Stimulated activated CD8-positive, alpha-beta memory T cell treated with anti-CD3 and anti-CD28 coated beads, Interleukin-7, amount 100 ng/mL, for 4 hours (primary cell): ENCODE data around the gene EXOSC7.
"Not testable (repeated sequence)": the region's sequence is repeated elsewhere in the genome, so short reads cannot be mapped to it uniquely, and the experiment has no call there.

Experiments
- DNase-seq, 2 donors: peaks; one replicate each; pipeline ENCODE4 v3.0.0-alpha.2; 2020; ENCODE audit warnings: low read depth in 2 of 2

Gene EXOSC7

DNA sequence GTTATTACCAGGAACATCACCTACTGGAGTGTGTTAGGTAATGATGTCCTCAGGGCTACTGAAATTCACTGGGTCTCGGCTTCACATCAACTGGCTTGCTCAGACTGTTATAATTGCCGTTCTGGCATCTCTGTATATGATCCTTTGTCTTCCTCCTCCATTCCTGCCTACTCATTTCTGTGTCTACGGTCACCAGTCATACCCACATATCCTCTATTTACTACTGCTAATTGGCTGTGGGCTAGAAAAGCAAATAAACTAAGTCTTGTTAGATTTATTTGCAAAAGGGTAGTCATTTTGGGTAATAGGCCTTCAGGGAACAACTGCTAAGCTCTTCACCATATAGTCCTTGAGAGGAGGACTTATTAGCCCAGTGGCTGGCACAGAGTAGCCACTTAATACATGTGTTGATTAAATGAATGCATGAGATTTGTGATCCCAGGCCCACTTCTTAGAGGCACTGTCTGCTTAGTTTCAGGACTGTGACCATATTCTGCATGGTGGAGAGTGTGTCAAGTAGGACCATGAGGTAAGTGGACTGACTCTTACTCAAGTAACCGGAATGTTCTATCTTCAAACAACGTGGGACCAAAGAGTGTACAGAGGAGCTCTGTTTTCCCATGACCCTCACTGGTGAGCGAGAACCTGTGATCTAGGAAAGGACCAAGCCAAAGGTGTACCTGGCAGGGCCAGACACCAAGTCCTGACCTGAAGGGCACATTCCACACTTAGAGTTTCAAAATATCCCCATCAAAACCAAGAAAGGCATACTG, 13.2 kb upstream of the EXOSC7 start:
- DNase-seq = no peak

DNA sequence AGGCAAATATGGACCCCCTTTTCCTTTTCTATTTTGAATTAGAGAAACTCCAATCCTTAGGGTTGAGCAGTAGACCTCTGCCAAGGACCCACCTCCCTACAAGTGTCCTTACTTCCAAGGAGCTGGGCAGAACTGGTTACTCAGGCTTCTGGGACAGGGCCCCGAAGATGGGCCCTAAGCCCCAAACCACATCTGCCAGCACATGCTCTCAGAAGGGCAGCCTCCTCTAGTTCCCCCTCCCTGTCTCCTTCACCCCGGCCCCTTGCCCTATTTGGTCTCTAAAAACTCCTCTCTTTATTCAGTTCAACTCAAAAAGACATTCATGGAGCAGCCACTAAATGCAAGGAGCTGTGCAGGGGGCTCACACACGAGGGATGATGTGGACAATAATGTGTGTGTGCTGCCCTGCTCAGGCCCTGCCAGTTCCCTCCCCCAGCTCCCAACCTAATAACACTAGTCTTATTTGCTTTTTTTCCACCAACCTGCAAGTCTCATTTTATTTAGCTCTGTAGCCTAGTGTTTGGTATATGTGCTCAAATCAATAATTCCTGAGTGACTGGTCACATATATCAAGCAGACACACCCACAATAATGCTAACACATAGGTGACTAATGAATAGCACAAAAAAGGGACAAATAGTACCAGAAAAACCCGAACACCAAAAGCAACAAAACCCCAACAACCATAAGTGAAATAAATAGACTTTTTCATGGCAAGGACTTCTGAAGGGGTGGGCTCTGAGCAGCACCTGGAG, 12.3 kb upstream of the EXOSC7 start:
- DNase-seq = no peak

DNA sequence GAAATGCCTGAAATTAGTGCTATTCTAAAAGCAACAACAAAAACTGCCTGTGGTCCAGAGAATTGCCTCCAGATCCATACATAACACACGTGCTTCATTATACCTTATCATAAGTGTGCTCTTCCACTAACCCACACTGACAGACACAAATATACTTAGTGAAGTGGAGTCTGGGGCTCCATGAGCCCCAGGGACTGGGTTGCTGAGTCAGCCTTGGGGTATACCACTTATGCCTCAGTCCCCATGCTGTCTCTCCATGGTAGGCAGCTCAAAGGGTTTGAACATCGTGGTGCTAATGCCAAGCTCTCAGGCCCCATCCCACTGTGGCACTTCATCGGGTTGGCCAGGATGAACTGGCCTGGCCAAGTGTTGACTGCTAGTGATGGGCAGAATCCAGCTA, 10.9 kb upstream of the EXOSC7 start:
- no peak for DNase-seq

DNA sequence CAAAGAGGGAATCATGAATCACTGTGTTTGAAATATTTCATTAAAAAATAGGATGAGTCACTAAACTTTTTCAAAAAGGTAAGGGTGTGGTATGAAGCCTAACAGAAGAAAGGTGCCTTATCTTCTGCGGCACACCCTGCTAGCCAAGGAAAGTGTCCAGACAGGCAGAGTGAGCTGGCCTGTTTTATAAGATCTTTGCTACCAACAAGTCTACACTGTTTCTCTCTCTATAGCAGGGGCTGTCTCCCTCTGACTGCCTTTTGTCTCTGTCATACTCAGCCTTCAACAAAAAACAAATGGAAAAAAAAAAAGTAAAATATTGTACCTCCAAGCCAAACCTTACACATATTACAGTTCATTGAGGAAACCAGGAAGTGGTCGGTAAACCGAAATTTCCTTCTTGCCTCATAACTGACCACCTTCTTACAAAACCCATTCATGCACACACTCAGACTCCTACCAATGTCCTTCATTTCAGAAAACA, 9.2 kb upstream of the EXOSC7 start:
- DNase-seq = no peak

DNA sequence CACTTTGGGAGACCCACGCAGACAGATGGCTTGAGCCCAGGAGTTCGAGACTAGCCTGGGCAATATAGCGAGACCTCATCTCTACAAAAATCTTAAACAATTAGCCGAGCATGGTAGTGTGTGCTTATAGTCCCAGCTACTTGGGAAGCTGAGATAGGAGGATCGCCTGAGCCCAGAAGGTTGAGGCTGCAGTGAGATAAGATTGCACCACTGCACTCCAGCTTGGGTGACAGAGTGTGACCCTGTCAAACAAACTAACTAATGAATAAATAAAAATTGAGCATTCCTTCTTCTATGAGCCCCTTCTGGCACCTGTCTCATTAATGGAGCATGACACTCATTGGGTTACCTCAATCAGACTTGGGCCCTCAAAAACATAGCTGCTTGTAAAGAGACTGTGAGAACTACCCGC, 7.6 kb upstream of the EXOSC7 start:
- no peak for DNase-seq

DNA sequence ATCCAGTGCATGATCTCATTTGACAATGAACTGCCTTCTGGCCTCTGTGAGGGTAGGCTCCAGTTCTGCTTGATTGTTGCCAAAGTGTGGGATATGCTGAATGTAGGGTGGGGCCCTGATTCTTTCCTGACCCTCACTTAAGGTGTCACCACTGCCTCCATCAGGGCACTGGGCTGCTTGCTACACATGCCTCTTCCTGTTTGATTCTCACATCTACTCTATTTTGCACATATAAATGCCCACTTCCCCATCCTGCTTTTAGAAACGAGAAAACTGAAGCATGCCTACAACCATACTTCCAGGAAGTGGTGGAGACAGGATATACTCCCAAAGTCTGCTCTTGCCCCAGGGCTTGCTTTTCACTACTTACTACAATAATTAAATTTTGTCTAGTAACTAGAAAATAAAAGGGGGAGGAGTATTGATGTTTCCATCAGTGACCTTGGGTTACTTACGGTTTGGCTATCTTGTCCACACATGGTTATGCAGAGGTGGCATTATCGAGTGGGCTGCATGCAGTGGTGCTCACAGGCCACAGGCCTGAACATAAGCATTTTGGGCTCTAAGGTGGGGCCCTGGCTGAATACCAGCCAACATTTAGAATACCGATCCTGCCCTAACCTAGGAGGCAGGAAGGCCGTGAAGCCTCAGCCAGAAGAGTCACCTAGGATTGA, 6.8 kb upstream of the EXOSC7 start:
- no peak for DNase-seq

DNA sequence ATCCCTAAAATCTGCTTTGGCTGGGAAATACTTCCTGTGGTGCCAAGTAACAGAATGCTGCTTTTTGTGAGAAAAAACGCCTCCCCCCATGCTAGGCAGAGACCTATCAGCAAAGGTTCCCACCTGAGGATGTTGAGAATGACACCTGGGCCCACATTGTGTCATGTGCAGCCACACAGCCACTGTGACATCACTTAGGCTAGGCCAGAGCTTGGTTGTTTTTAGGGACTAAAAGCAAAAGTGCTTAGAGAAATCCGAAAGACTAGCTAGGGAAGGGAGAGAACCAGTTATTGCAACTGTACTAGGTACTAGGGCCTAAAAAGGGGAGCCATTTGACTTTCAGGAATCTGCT, 6.2 kb upstream of the EXOSC7 start:
- no peak for DNase-seq

DNA sequence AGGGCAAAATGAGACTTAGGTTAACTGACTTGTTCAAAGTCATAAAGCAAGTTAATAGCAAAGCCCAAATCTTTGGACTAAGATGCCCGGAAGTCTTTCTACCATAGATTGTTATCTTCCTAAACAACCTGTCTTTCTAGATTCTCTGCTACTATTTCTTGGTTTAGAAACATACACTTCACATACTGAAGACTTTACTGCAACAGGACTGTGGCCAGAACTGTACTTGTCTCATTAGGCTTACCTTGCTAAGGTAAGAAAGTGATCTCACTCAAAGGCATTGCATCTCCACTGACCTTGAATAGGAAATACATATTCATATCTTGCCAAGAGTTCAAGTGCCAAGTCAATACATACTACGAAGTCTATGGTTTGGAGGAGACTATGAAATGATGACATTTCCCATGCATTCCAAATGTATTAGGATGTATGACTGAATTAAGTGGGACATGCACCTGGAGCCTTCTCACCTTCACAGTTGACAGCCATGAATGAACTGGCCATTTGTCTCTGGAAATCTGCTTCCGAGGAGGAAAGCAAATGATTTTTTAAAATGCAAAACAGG, 5.0 kb upstream of the EXOSC7 start:
- DNase-seq = no peak

DNA sequence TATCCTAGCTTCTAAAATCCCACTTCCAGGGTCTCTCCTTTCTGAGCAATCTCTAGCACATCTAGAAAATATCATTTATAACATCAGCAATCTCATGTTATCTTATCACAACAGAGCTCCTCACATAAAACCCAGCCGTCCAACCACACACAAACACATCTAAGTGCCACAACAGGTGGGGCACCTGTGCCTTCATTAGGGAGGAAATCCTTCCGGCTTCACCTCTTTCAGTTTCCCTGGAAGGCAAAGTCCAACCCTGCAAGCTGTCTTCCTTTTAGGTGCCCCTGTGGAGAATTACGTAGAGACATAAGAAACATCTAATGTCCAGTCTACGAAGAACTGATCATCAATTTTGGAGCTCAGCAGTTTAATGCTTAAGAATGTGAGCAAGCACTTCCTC, 1.6 kb upstream of the EXOSC7 start:
- DNase-seq = no peak

DNA sequence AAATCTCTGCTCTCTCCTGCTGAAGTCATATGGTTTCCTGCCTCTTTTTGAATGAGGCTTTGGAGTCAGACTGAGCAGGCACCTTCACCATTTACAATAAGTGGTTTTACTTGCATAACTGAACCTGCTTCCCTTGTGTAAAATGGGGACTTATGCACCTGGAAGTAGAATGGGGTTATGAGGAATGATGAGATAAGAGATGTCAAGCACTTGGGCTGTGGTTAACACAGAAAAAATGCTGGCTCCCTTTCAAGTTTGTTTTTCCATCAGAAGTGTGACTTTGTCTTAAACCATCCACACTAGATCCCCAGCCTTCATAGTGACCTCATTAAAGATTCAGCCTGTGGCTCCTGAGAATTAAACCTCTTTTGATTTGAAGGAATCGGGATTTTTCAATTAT, 5.2 kb downstream of the EXOSC7 start:
- no peak for DNase-seq

DNA sequence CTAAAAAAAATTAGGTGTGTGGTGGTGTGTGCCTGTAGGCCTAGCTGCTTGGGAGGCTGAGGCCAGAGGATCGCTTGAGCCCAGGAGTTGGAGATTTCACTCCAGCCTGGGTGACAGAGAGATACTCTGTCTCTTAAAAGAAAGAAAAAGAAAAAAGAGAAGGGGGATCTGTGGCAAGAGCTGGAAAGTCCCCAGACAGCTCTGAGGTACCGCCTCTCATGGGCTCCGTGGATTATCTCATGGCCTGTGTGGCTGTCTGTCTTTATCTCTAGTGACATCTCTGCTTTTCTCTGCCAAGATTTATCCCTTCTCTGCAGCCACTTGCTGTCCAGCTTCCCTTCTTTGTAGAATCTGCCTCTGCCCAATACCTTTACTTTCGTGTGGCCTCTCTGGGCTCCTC, 5.7 kb downstream of the EXOSC7 start:
- no peak for DNase-seq

DNA sequence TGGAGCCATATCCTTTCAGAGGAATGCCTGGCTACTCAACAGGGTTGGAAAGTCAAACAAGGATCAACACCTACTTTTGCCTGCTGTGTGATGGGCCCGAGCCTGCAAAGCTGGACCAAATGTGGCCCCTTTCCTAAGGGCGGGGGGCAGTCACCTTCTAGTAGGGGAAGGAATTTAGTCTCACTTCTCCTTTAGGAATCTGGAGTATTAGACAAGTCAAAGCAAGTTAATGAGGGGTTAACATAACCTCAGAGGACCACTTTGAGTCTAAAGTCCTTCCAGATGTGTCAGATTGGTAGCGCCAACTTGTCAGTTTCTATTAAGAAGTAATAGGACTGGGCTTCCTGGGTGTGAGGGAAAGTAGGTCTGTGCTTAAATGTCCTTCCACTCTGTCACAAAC, 6.8 kb downstream of the EXOSC7 start:
- DNase-seq = no peak

DNA sequence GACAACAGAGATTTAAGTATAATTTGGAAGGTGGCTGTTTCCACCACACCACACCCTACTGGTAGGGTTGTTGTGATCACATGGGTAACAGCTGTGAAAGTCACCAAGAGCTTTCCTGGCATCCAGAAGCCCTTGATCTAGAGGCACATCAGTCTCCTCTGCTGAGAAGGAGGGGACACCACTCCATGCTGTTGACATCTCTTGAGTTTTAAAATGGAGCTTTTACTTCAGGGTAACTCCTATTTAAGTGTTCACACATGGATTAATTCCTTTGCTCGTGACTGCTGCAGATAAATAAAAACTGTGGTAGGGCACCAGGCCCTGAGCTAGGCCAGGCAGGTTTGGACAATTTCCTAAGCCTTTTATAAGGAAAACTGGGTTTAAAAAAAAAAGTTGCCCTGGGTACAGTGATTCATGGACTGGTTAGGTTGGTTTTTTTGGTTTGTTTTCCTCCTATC, 7.5 kb downstream of the EXOSC7 start:
- DNase-seq = no peak

DNA sequence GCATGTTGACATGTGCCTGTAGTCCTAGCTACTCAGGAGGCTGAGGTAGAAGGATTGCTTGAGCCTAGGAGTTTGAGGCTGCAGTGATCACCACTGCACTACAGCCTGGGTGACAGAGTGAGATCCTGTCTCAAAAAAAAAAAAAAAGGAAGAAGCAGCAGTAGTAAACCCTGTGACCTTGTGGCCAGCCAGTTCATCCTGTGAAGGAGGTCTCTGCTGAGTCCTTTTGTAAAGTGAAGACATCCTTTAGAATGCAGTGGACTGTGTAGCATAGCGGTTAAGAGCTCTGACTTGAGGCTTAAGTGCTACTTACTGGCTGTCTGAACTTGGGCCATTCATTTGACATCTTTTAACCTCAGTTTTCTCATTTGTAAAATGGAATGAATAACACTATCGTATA, 8.3 kb downstream of the EXOSC7 start:
- DNase-seq = no peak

DNA sequence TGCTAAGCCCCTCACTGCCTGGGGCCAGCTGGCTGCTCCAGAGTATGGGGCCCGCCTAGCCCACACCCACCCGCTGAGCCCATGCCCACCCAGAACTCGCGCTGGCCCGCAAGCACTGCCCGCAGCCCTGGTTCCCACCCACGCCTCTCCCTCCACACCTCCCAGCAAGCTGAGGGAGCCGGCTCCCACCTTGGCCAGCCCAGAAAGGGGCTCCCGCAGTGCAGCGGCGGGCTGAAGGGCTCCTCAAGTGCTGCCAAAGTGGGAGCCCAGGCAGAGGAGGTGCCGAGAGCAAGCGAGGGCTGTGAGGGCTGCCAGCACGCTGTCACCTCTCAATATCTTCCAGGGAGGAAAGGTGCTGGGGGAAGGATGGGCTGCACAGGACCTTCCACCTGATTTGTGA, 10.3 kb downstream of the EXOSC7 start:
- not testable (repeated sequence) for DNase-seq

DNA sequence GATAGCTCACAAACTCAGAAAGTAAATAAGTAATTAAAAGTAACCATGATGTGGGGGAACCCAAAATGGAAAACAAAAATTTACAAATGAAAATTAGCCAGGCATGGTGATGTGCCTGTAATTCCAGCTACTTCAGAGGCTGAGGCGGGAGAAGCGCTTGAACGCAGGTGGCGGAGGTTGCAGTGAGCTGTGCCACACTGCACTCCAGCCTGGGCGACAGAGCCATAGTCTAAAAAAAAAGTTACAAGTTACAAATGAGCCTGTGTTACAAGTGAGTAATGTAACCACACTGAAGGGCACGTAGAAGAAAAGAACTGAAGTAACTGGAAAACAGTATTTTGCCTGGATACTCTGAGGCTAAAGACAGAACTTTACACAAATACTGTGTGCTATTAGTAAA, 11.3 kb downstream of the EXOSC7 start:
- no peak for DNase-seq

DNA sequence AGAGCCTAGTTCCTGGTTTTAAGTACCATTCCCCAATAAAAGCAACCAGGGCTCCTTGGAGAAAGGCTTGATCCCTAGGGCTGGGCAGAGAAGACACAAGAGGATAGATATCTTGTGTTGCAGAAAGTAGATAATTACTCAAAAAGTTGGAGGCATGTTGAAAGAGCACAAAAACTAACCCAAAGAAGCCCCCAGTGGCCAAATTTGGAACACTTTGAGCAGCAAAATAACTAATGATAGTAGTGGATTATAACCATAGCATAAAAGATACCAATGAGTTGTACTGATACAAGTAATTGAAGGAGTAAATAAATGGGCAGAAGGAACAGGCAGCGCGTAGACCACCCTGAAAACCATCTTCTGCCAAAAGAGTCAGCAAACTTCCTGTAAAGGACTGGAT, 12.0 kb downstream of the EXOSC7 start:
- no peak for DNase-seq

DNA sequence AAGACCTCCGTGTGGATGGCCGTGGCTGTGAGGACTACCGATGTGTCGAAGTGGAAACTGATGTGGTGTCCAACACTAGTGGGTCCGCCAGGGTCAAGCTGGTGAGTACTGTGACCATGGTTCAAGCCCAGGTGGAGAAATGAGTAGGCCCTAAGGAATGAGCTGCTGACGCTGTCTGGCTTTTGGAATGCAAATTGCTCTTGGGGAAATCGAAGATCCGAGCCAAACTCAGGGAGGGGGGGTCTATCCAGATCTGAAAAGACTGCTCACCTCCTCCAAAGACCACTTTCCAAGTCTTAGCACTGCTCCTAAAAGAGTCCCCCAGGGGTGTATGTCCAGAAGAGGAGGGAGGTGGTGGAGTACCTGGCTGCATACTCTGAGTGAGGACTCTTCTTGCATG, 13.1 kb downstream of the EXOSC7 start:
- no peak for DNase-seq

DNA sequence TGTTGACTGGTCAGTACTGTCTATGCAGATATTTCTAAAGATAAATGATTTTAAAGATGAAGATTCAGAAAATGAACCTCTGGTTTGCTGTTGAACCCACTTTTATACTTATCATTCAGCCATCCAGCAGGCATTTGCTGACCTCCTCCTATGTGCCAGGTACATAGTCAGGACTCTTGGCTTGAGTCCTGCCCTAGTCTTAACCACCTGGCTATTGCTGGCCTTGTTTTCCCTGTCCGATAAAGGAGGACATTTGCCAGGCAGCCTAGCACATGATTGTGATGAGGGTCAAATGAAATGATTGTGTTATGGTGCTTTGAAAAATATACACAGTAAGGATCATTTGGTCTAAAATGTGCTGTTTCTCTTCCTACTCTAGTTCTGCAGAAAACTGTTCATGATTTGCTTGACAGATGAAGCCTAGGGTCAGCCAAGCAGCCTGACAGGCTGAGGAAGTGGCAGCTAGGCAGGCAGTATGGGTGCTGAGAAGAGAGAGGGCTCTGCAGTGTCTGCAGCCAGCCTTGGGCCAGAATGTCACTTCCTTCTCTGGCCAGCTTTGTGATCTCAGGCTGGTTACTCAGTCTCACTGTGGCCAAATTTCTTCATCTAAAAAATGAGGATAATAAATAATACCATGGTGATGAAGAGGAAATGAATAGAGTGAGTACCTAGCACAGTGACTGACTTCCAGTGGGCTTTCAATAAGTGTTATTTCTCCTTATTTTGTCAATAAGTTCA, 13.8 kb downstream of the EXOSC7 start:
- no peak for DNase-seq

DNA sequence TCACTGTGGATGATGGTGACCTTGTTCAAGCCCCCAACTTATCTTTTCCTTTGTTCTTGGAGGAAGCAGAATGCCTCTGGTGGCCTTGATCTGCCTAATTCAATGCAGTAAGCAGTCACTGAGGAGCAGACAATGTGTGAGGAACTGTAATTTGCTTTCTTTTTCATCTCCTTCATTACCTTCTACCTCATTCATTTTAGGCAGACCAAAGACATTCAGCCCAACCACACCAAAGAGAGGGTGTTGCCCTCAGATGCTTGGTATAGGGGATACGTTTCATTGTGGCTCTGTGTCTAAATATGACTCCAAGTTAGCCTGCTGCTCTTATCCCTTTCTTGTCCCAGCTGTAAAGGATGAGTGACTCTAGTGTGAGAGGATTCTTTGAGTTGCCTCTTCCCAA, 15.3 kb downstream of the EXOSC7 start:
- DNase-seq = no peak

DNA sequence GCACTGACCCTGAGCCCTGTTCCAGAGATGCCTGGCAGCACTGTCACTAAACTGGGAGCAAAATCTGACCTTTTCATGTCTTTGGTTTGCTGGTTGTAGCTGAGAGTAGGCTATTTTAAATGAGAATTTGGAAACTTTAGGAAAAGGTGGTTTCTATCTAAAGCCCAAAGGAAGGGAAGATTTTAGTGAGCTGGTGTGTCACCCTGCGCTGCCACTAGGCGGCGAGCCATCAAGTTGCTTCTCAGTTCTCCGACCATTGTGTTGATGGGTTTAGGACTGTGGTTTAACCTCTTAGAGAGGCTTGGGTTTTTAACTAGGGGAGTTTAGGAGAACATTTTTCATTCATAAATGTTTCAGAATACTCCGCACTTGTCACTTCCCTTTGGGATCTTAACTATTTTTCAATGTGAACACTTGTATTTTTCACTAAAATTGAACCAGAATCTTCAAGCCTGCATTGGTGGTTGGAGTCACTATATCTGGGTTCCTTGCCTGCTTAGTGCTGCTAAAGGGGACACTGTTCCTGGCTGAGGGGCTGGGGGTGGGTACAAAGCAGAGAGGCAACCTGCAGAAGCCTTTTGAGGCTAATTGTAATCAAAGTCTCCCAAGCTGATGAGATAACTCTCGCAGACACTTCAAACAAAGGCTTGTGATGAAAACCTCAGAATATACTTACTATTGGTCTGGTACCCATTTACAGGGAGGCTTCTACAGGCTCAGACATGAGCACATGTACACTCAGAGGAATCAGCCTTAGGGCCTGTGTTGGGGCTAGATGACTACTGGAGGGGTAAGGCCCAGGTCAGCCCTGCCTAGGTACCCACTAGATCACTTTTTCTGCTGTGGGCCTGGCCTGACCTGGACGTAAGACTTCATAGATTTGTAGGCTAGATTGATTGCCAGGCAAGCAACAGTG, 16.8 kb downstream of the EXOSC7 start:
- no peak for DNase-seq
